Measurements from ENCODE around the gene RGMB. TPM values are rescaled to one million over a fixed set of nuclear protein-coding genes. Genes with fewer than 3 reads are reported as not detected.

RGMB gene
- total RNA-seq, 2 donors from 2014 or later: 60.2 to 71.6 TPM

GRCh38 chr5:98827161-98827560, 53.7 kb downstream of the RGMB start:
- peaks cover 6% of the 10 kb centered on the region for H3K9me3 ChIP-seq (ENCODE audit: control insufficient read depth, low read length)
- no peaks in the 10 kb centered on the region for H3K36me3 Mint-ChIP-seq (ENCODE audit: low read depth)
- H3K4me1 ChIP-seq (ENCODE audit: control insufficient read depth, insufficient read depth, low read length): no peaks in the 10 kb centered on the region
- H3K4me1 Mint-ChIP-seq: no peaks in the 10 kb centered on the region
- H3K4me3 Mint-ChIP-seq: no peak overlapping the region
- H3K4me3 ChIP-seq (ENCODE audit: low read length): no peak overlapping the region
- TF ChIP-seq, protein P1, sequence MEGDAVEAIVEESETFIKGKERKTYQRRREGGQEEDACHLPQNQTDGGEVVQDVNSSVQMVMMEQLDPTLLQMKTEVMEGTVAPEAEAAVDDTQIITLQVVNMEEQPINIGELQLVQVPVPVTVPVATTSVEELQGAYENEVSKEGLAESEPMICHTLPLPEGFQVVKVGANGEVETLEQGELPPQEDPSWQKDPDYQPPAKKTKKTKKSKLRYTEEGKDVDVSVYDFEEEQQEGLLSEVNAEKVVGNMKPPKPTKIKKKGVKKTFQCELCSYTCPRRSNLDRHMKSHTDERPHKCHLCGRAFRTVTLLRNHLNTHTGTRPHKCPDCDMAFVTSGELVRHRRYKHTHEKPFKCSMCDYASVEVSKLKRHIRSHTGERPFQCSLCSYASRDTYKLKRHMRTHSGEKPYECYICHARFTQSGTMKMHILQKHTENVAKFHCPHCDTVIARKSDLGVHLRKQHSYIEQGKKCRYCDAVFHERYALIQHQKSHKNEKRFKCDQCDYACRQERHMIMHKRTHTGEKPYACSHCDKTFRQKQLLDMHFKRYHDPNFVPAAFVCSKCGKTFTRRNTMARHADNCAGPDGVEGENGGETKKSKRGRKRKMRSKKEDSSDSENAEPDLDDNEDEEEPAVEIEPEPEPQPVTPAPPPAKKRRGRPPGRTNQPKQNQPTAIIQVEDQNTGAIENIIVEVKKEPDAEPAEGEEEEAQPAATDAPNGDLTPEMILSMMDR (conservative IDR thresholded peaks at IDR 0.05): peak; percentile 83
- no peaks in the 10 kb centered on the region for H3K27me3 Mint-ChIP-seq (ENCODE audit: insufficient read depth)
- DNase-seq: no peak
- H3K9ac ChIP-seq (ENCODE audit: extremely low read depth, low read length, poor library complexity, severe bottlenecking): no peak overlapping the region
- no peak overlapping the region for H3K27ac ChIP-seq (ENCODE audit: low read depth, low read length)
- WGBS, 2 experiments (ENCODE audit: insufficient coverage in 1 of 2, insufficient read length in 1 of 2): 46% methylated on average over 1 of the region's 1 CpG; no CpG with 5 or more reads in 1 of the 2 experiments
- H3K36me3 ChIP-seq (ENCODE audit: control insufficient read depth, insufficient read depth, low read length): no peaks in the 10 kb centered on the region
- no peaks in the 10 kb centered on the region for H3K27me3 ChIP-seq (ENCODE audit: control insufficient read depth, insufficient read depth, low read length, poor library complexity, severe bottlenecking)
- H3K27ac Mint-ChIP-seq: no peak overlapping the region
- H3K9me3 Mint-ChIP-seq: peaks cover 4% of the 10 kb centered on the region

DNA sequence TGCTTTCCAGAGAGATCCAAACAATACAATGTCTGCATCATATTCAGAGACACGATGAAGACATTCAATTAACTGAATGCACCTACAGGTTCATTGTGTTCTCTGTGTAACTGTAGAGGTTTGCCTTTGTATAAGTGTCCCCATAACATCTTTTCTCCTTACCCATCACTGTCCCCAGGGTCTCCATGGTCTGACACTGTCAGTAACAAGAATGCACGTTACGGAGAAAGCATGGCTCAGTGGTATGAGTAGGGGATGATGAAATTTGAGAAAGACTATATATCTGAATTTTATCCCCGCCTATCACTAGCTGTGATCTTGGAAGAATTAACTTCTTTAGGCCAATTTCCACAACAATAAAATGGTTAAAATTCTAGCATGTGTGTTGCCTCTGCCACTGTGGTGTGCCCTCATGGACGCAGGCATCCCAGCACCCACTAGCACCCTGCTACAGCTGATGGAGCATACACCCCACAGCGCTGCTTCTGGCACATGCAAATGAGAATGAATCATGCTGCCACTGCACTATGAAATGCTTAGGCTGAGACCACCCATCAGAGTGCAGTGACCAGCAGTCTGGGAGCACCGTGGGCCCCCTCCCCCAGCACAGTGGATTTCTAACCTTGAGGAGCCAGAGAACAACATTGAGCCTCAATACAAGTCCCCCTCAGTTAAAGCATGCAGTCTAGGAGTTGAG, 54.3 kb downstream of the RGMB start:
- Histone ChIP-seq H3K9ac (ENCODE audit: extremely low read depth, low read length, poor library complexity, severe bottlenecking) (no peak overlapping the region), H3K4me1 (ENCODE audit: control insufficient read depth, insufficient read depth, low read length) (no peaks in the 10 kb centered on the region), H3K27ac (ENCODE audit: low read depth, low read length) (no peak overlapping the region), H3K27me3 (ENCODE audit: control insufficient read depth, insufficient read depth, low read length, poor library complexity, severe bottlenecking) (no peaks in the 10 kb centered on the region), H3K4me3 (ENCODE audit: low read length) (no peak overlapping the region), H3K9me3 (ENCODE audit: control insufficient read depth, low read length) (peaks cover 6% of the 10 kb centered on the region), H3K36me3 (ENCODE audit: control insufficient read depth, insufficient read depth, low read length) (no peaks in the 10 kb centered on the region)
- Mint-ChIP-seq H3K9me3 (no peaks in the 10 kb centered on the region), H3K4me3 (no peak overlapping the region), H3K27me3 (ENCODE audit: insufficient read depth) (no peaks in the 10 kb centered on the region), H3K36me3 (ENCODE audit: low read depth) (no peaks in the 10 kb centered on the region), H3K27ac (no peak overlapping the region), H3K4me1 (no peaks in the 10 kb centered on the region)
- TF ChIP-seq, protein P1 (conservative IDR thresholded peaks at IDR 0.05): no peak
- no peak for DNase-seq
- WGBS, 2 experiments (ENCODE audit: insufficient coverage in 1 of 2, insufficient read length in 1 of 2): 76 to 80% methylated on average over 2 to 7 of the region's 7 CpGs

DNA sequence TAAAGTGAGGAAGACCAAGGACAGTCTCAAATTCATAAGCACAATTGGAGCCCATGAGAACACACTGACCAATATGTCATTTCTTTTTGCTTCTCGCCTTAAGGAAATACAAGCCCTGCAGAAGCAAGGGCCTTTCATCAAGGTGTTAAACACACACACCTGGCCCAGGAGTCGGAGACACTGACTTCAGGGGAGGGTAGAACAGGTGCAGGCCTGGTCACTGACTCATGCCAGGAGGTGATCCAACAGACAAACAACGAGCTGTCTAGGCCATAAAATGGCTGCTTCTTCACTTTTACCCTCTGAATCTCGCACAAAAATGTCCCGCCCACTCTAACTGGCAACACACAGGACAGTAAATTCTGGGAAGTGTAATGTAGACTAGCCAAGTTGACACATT, 62.7 kb downstream of the RGMB start:
- Mint-ChIP-seq H3K27ac (no peak overlapping the region), H3K9me3 (peaks cover 2% of the 10 kb centered on the region), H3K36me3 (ENCODE audit: low read depth) (no peaks in the 10 kb centered on the region), H3K4me1 (no peaks in the 10 kb centered on the region), H3K27me3 (ENCODE audit: insufficient read depth) (no peaks in the 10 kb centered on the region), H3K4me3 (no peak overlapping the region)
- no peaks in the 10 kb centered on the region for H3K4me1 ChIP-seq (ENCODE audit: control insufficient read depth, insufficient read depth, low read length)
- WGBS, 2 experiments (ENCODE audit: insufficient coverage in 1 of 2, insufficient read length in 1 of 2): 94 to 95% methylated on average over 3 to 5 of the region's 5 CpGs
- TF ChIP-seq, protein P1 (conservative IDR thresholded peaks at IDR 0.05): no peak
- no peak for DNase-seq
- H3K9ac ChIP-seq (ENCODE audit: extremely low read depth, low read length, poor library complexity, severe bottlenecking): no peak overlapping the region
- no peaks in the 10 kb centered on the region for H3K27me3 ChIP-seq (ENCODE audit: control insufficient read depth, insufficient read depth, low read length, poor library complexity, severe bottlenecking)
- H3K27ac ChIP-seq (ENCODE audit: low read depth, low read length): no peak overlapping the region
- no peak overlapping the region for H3K4me3 ChIP-seq (ENCODE audit: low read length)
- no peaks in the 10 kb centered on the region for H3K36me3 ChIP-seq (ENCODE audit: control insufficient read depth, insufficient read depth, low read length)
- H3K9me3 ChIP-seq (ENCODE audit: control insufficient read depth, low read length): no peaks in the 10 kb centered on the region
